GM23248 (cell line): Measurements from ENCODE around the gene HECTD4. TPM values are rescaled to one million over a fixed set of nuclear protein-coding genes. Genes with fewer than 3 reads are reported as not detected.

Source experiments
- DNase-seq: peaks from one replicate; pipeline ENCODE4 v3.0.0-alpha.2; 2015
- H2AFZ ChIP-seq: fragments of 200-600 bp; sonication (generic); 2 replicates; pipeline ENCODE4 v1.6.1; 2016; ENCODE audit warnings: antibody characterized with exemption
- H3F3A ChIP-seq: fragments of 200-600 bp; sonication (generic); 2 replicates; pipeline ENCODE4 v1.6.1; 2016; ENCODE audit warnings: mild to moderate bottlenecking, antibody characterized with exemption, mixed run types; ENCODE audit not compliant: insufficient read depth
- H3K27ac ChIP-seq: fragments of 200-600 bp; sonication (generic); 2 replicates; pipeline ENCODE4 v1.5.1; 2016; ENCODE audit warnings: mild to moderate bottlenecking
- H3K27me3 ChIP-seq: fragments of 200-600 bp; sonication (generic); replicated peaks from 2 replicates; pipeline ENCODE4 v1.6.1; 2016; ENCODE audit warnings: mild to moderate bottlenecking; ENCODE audit not compliant: insufficient read depth
- H3K36me3 ChIP-seq: fragments of 200-600 bp; sonication (generic); 2 replicates; pipeline ENCODE4 v1.6.1; 2016; ENCODE audit warnings: low read depth, mild to moderate bottlenecking
- H3K4me1 ChIP-seq: fragments of 200-600 bp; sonication (generic); 2 replicates; pipeline ENCODE4 v1.6.1; 2016; ENCODE audit warnings: mild to moderate bottlenecking; ENCODE audit not compliant: insufficient read depth
- H3K4me2 ChIP-seq: fragments of 200-600 bp; sonication (generic); one replicate; pipeline ENCODE4 v1.6.1; 2016; ENCODE audit warnings: mild to moderate bottlenecking; ENCODE audit not compliant: unreplicated experiment
- H3K4me3 ChIP-seq: fragments of 200-600 bp; sonication (generic); 2 replicates; pipeline ENCODE4 v1.5.1; 2016; ENCODE audit warnings: mild to moderate bottlenecking
- H3K79me2 ChIP-seq: fragments of 200-600 bp; sonication (generic); 2 replicates; pipeline ENCODE4 v1.6.1; 2016; ENCODE audit warnings: mild to moderate bottlenecking; ENCODE audit not compliant: insufficient read depth
- H3K9ac ChIP-seq: fragments of 200-600 bp; sonication (generic); 2 replicates; pipeline ENCODE4 v1.6.1; 2016; ENCODE audit warnings: mild to moderate bottlenecking
- H3K9me2 ChIP-seq: fragments of 200-600 bp; sonication (generic); 2 replicates; pipeline ENCODE4 v1.6.1; 2016; ENCODE audit warnings: mixed run types, mild to moderate bottlenecking, moderate library complexity; ENCODE audit not compliant: insufficient read depth
- H3K9me3 ChIP-seq: fragments of 200-600 bp; sonication (generic); one replicate; pipeline ENCODE4 v1.6.1; 2017; ENCODE audit warnings: low read depth
- H4K20me1 ChIP-seq: fragments of 200-600 bp; sonication (generic); 2 replicates; pipeline ENCODE4 v1.6.0; 2016; ENCODE audit not compliant: insufficient read depth
- EZH2 ChIP-seq: fragments of 200-600 bp; sonication (generic); IDR thresholded peaks from 2 replicates; pipeline ENCODE4 v1.6.1; 2018; ENCODE audit warnings: antibody characterized with exemption, mild to moderate bottlenecking; ENCODE audit not compliant: insufficient read depth, poor library complexity, severe bottlenecking
- EZH2phosphoT487 ChIP-seq: fragments of 200-600 bp; sonication (generic); IDR thresholded peaks from 2 replicates; pipeline ENCODE4 v1.6.1; 2018; ENCODE audit warnings: antibody characterized with exemption, moderate library complexity, mild to moderate bottlenecking, low read depth; ENCODE audit not compliant: insufficient read depth
- WGBS, 2 experiments: methylation state at CpG; one replicate each; pipeline ENCODE4 v1.1.6; 2015 to 2017; ENCODE audit warnings: low lambda C conversion rate in 2 of 2, low coverage in 1 of 2; ENCODE audit errors: missing lambda C conversion rate in 2 of 2; 5-methylcytosine and 5-hydroxymethylcytosine counted together
- in situ Hi-C: fragments of 300-500 bp; cut with MboI; formaldehyde crosslinking; loops from 2 replicates; pipeline ENCODE4 v1.15.0; 2020
- polyA plus RNA-seq: library from polyadenylated mRNA; unstranded; fragments of >200 nt; fragmentation: Nextera tagmentation; extraction: Ambion mirVana; gene quantifications from 2 replicates; pipeline ENCODE4 v1.2.1, GENCODE V29; 2016
- total RNA-seq: library from RNA; depleted of rRNA; stranded (reverse); fragments of >200 nt; shearing (Covaris generic); gene quantifications from 2 replicates; pipeline ENCODE4 v1.2.3, GENCODE V29; 2014

HECTD4 gene
- total and polyA plus RNA-seq, 2 experiments from 2014 or later, result 7.5 to 8.9 TPM

GRCh38 chr12:112179916-112180315, 202.3 kb downstream of the HECTD4 start:
- peaks cover 13% of the 10 kb centered on the region; the same call in 1 of the 2 replicates for H3F3A ChIP-seq
- WGBS, 2 experiments, result 97 to 100% methylated on average over 2 of the region's 2 CpGs
- no peak overlapping the region for H3K4me2 ChIP-seq
- no peaks in the 10 kb centered on the region for H3K79me2 ChIP-seq
- no peak overlapping the region for H3K9ac ChIP-seq
- H3K9me3 ChIP-seq, result no peaks in the 10 kb centered on the region
- no peak for TF ChIP-seq EZH2phosphoT487
- TF ChIP-seq EZH2, result no peak
- H3K27me3 ChIP-seq, result no peaks in the 10 kb centered on the region
- no peak overlapping the region for H3K27ac ChIP-seq
- peaks cover 11% of the 10 kb centered on the region; the same call in 1 of the 2 replicates for H3K4me1 ChIP-seq
- in situ Hi-C loops, result no loop called here
- peaks cover 9% of the 10 kb centered on the region; the same call in 1 of the 2 replicates for H3K36me3 ChIP-seq
- H3K9me2 ChIP-seq, result no peaks in the 10 kb centered on the region
- no peak for DNase-seq
- H4K20me1 ChIP-seq, result no peaks in the 10 kb centered on the region
- no peak overlapping the region for H3K4me3 ChIP-seq
- no peak overlapping the region for H2AFZ ChIP-seq

- H4K20me1 ChIP-seq, result no peaks in the 10 kb centered on the region
- H3F3A ChIP-seq, result peaks cover 13% of the 10 kb centered on the region; the same call in 1 of the 2 replicates
- no peak overlapping the region for H2AFZ ChIP-seq
- H3K9me2 ChIP-seq, result no peaks in the 10 kb centered on the region
- H3K4me1 ChIP-seq, result peaks cover 11% of the 10 kb centered on the region; the same call in 1 of the 2 replicates
- H3K27me3 ChIP-seq, result no peaks in the 10 kb centered on the region
- H3K9me3 ChIP-seq, result no peaks in the 10 kb centered on the region
- no peaks in the 10 kb centered on the region for H3K79me2 ChIP-seq
- H3K36me3 ChIP-seq, result peaks cover 9% of the 10 kb centered on the region; the same call in 1 of the 2 replicates
- no peak overlapping the region for H3K4me3 ChIP-seq
- in situ Hi-C loops, result no loop called here
- no peak for DNase-seq
- H3K4me2 ChIP-seq, result no peak overlapping the region
- H3K9ac ChIP-seq, result no peak overlapping the region
- no peak overlapping the region for H3K27ac ChIP-seq
- TF ChIP-seq EZH2, result no peak
- no peak for TF ChIP-seq EZH2phosphoT487
- WGBS, 2 experiments, result 90 to 92% methylated on average over 11 of the region's 11 CpGs
These were observed 202.9 kb downstream of the HECTD4 start for GRCh38 chr12:112179341-112179740.

- no peak for TF ChIP-seq EZH2phosphoT487
- TF ChIP-seq EZH2, result no peak
- in situ Hi-C loops, result no loop called here
- Histone ChIP-seq H3K4me1 (peaks cover 11% of the 10 kb centered on the region; the same call in 1 of the 2 replicates), H3K9ac (no peak overlapping the region), H4K20me1 (no peaks in the 10 kb centered on the region), H3K9me3 (no peaks in the 10 kb centered on the region), H3K9me2 (no peaks in the 10 kb centered on the region), H3K4me3 (no peak overlapping the region), H3K4me2 (no peak overlapping the region), H3K79me2 (no peaks in the 10 kb centered on the region), H3K27ac (no peak overlapping the region), H2AFZ (no peak overlapping the region), H3K27me3 (no peaks in the 10 kb centered on the region), H3K36me3 (peaks cover 4% of the 10 kb centered on the region; the same call in 1 of the 2 replicates), H3F3A (peaks cover 12% of the 10 kb centered on the region; the same call in 1 of the 2 replicates)
- 91 to 94% methylated on average over 15 of the region's 15 CpGs for WGBS, 2 experiments
- DNase-seq, result no peak
These were observed 203.4 kb downstream of the HECTD4 start for GRCh38 chr12:112178796-112179195.

- no peak for DNase-seq
- in situ Hi-C loops, result no loop called here
- Histone ChIP-seq H3K9me2 (no peaks in the 10 kb centered on the region), H3K27ac (no peak overlapping the region), H2AFZ (no peak overlapping the region), H3K4me1 (no peaks in the 10 kb centered on the region), H3K79me2 (no peaks in the 10 kb centered on the region), H4K20me1 (no peaks in the 10 kb centered on the region), H3K9me3 (no peaks in the 10 kb centered on the region), H3K4me3 (no peak overlapping the region), H3F3A (no peaks in the 10 kb centered on the region), H3K4me2 (no peak overlapping the region), H3K27me3 (no peaks in the 10 kb centered on the region), H3K9ac (no peak overlapping the region), H3K36me3 (peaks cover 3% of the 10 kb centered on the region; the same call in 1 of the 2 replicates)
- no peak for TF ChIP-seq EZH2
- TF ChIP-seq EZH2phosphoT487, result no peak
- WGBS, 2 experiments, result 89 to 91% methylated on average over 11 of the region's 11 CpGs
These were observed 205.8 kb downstream of the HECTD4 start for GRCh38 chr12:112176321-112177010.
